NCI-H146 treated with DMSO at 0.1 percent for 48 hours (cell line): Measurements from ENCODE around the gene TXNL4B.

Experiments used
- DNase-seq: peaks from one replicate; lab custom pipeline; 2025; ENCODE audit not compliant: unreplicated experiment; lab: John Stamatoyannopoulos, UW

The TXNL4B gene

GRCh38 chr16:72042157-72042660 lies 51.2 kb downstream of the TXNL4B start:
- no peak for DNase-seq

GRCh38 chr16:72036098-72036497 lies 57.3 kb downstream of the TXNL4B start:
- no peak for DNase-seq
